Kidney (tissue), 14 donors: ENCODE results near the gene CASQ2. TPM values are rescaled to one million over a fixed set of nuclear protein-coding genes. Genes with fewer than 3 reads are reported as not detected.

ENCODE experiments used
- DNase-seq, 5 donors: peaks; one replicate each; pipeline ENCODE4 v3.0.0-alpha.2; 2013 to 2020
- FAIRE-seq: peaks from 2 replicates; lab custom pipeline; 2012; peaks lifted over from hg19 to GRCh38; lab: Jason Lieb, UNC
- H3K27ac ChIP-seq, 2 donors: one replicate each; pipeline ENCODE4 v1.7.0; 2013; ENCODE audit warnings: low read depth in 2 of 2, low read length in 2 of 2, inconsistent platforms in 1 of 2
- H3K27me3 ChIP-seq: one replicate; pipeline ENCODE4 v1.7.1; 2013; ENCODE audit warnings: low read length, inconsistent platforms; ENCODE audit not compliant: control insufficient read depth, insufficient read depth
- H3K36me3 ChIP-seq, 3 donors: one replicate each; pipeline versions ENCODE4 v1.7.0 to v1.7.1; 2013; ENCODE audit warnings: low read length in 3 of 3, control low read depth in 1 of 3, inconsistent platforms in 1 of 3; ENCODE audit not compliant: insufficient read depth in 3 of 3, control insufficient read depth in 2 of 3
- H3K4me1 ChIP-seq, 3 donors: one replicate each; pipeline versions ENCODE4 v1.7.0 to v1.7.1; 2013; ENCODE audit warnings: low read length in 3 of 3, inconsistent platforms in 1 of 3, low read depth in 1 of 3; ENCODE audit not compliant: control insufficient read depth in 2 of 3, insufficient read depth in 2 of 3
- H3K4me3 ChIP-seq, 3 donors: one replicate each; pipeline versions ENCODE4 v1.7.0 to v1.8.1; 2013; ENCODE audit warnings: low read length in 3 of 3, control low read depth in 1 of 3, inconsistent platforms in 1 of 3
- H3K9ac ChIP-seq, 3 donors: one replicate each; pipeline versions ENCODE4 v1.7.0 to v1.7.1; 2013; ENCODE audit warnings: low read length in 3 of 3, control low read depth in 1 of 3, inconsistent platforms in 1 of 3
- H3K9me3 ChIP-seq, 3 donors: one replicate each; pipeline versions ENCODE4 v1.7.0 to v1.7.1; 2013; ENCODE audit warnings: low read length in 3 of 3, control low read depth in 1 of 3, inconsistent platforms in 1 of 3; ENCODE audit not compliant: control insufficient read depth in 2 of 3, insufficient read depth in 1 of 3
- intact Hi-C: fragments of 100-400 bp; cut with DNase I; formaldehyde crosslinking; loops from one replicate; pipeline ENCODE4 v1.11.1; 2022
- polyA plus RNA-seq: library from polyadenylated mRNA; stranded (reverse); fragments of 350-450 nt; fragmentation: Illumina TruSeq; extraction: RNeasy Lipid Tissue Mini Kit (QIAGEN cat#74804); gene quantifications from one replicate; pipeline ENCODE4 v1.2.3, GENCODE V29; 2014; ENCODE audit warnings: low read depth, low replicate concordance; ENCODE audit not compliant: insufficient read depth
- total RNA-seq: library from RNA; stranded (reverse); fragmentation: NEBNext Ultra II Directional; extraction: Animal tissue kit (Norgen Biotek cat#: 25700); gene quantifications from one replicate; pipeline ENCODE4 v1.2.1, GENCODE V29; 2021
- TF ChIP-seq, protein P1 (sequence below): IDR thresholded peaks from 3 replicates; pipeline ENCODE4 v1.5.1; 2012; ENCODE audit warnings: mild to moderate bottlenecking, moderate library complexity, borderline replicate concordance; ENCODE audit not compliant: insufficient read depth; ENCODE audit errors: extremely low read depth
- donor health status: control.
- donor health status: control.
- donor health status: control.
- donor health status: control.
- donor health status: control.
- donor health status: DM: yes; HTN: yes; CAD: no.
- donor health status: Normal renal cell carcinoma (clear cell type).

Gene CASQ2
- total and polyA plus RNA-seq, 2 donors from 2014 or later, result 2.3 to 2.6 TPM

- Histone ChIP-seq H3K36me3 (no peaks in the 10 kb centered on the region), H3K27me3 (no peaks in the 10 kb centered on the region), H3K9me3 (no peaks in the 10 kb centered on the region), H3K4me1 (no peaks in the 10 kb centered on the region), H3K9ac (no peak overlapping the region), H3K27ac (no peak overlapping the region), H3K4me3 (no peak overlapping the region)
- DNase-seq, result no peak
- intact Hi-C loops, result no loop called here
- TF ChIP-seq, protein P1, sequence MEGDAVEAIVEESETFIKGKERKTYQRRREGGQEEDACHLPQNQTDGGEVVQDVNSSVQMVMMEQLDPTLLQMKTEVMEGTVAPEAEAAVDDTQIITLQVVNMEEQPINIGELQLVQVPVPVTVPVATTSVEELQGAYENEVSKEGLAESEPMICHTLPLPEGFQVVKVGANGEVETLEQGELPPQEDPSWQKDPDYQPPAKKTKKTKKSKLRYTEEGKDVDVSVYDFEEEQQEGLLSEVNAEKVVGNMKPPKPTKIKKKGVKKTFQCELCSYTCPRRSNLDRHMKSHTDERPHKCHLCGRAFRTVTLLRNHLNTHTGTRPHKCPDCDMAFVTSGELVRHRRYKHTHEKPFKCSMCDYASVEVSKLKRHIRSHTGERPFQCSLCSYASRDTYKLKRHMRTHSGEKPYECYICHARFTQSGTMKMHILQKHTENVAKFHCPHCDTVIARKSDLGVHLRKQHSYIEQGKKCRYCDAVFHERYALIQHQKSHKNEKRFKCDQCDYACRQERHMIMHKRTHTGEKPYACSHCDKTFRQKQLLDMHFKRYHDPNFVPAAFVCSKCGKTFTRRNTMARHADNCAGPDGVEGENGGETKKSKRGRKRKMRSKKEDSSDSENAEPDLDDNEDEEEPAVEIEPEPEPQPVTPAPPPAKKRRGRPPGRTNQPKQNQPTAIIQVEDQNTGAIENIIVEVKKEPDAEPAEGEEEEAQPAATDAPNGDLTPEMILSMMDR, result no peak
- no peak for FAIRE-seq
Measured at GRCh38 chr1:115732316-115732715, 36.2 kb downstream of the CASQ2 start.

GRCh38 chr1:115729756-115730155 is 38.8 kb downstream of the CASQ2 start:
- Histone ChIP-seq H3K4me3 (no peak overlapping the region), H3K27me3 (no peaks in the 10 kb centered on the region), H3K4me1 (no peaks in the 10 kb centered on the region), H3K27ac (no peak overlapping the region), H3K9me3 (no peaks in the 10 kb centered on the region), H3K9ac (no peak overlapping the region), H3K36me3 (no peaks in the 10 kb centered on the region)
- DNase-seq, result no peak
- TF ChIP-seq, protein P1, result no peak
- intact Hi-C loops, result no loop called here
- FAIRE-seq, result no peak

GRCh38 chr1:115728341-115728740 is 40.2 kb downstream of the CASQ2 start:
- TF ChIP-seq, protein P1, result no peak
- DNase-seq (no peak), FAIRE-seq (no peak)
- Histone ChIP-seq H3K4me1 (no peaks in the 10 kb centered on the region), H3K27ac (no peak overlapping the region), H3K9ac (no peak overlapping the region), H3K27me3 (no peaks in the 10 kb centered on the region), H3K9me3 (no peaks in the 10 kb centered on the region), H3K36me3 (no peaks in the 10 kb centered on the region), H3K4me3 (no peak overlapping the region)
- intact Hi-C loops, result no loop called here

DNA sequence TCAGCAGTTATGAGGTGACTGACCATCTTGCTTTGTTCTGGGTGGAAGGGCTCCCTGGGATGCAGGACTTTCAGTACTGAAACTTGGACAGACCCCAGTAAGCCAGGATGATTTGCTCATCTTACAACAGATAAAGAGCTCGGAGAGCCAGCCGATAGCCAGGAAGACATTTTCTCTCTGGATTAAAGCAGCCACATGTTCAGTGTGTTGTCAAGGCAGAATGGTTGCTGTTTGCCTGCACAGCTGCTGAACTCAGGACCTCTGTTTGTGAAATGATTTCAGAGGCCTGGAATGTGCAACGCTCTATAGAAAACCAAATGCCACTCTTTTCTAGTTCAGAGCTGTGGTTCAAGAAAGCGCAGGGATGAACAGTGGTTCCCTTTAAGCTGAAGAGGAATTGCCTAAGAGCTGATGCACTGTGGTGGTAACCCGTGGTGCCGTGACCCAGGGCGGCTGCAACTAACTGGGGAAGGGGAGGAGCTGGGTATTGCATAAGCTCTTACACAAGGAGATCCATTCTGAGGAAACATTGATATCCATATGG is 40.7 kb downstream of the CASQ2 start:
- FAIRE-seq (no peak), DNase-seq (peak in 4 of 5 donors; percentile 39 to 88 (median 78))
- TF ChIP-seq, protein P1, result no peak
- Histone ChIP-seq H3K27me3 (no peaks in the 10 kb centered on the region), H3K4me3 (no peak overlapping the region), H3K9ac (no peak overlapping the region), H3K36me3 (no peaks in the 10 kb centered on the region), H3K27ac (no peak overlapping the region), H3K9me3 (no peaks in the 10 kb centered on the region), H3K4me1 (no peaks in the 10 kb centered on the region)
- intact Hi-C loops, result no loop called here
